Measurements from ENCODE around the gene DLAT. TPM values are rescaled to one million over a fixed set of nuclear protein-coding genes. Genes with fewer than 3 reads are reported as not detected.

The DLAT gene
- total RNA-seq, 1 donor from 2014 or later, result 24.9 TPM

DNA sequence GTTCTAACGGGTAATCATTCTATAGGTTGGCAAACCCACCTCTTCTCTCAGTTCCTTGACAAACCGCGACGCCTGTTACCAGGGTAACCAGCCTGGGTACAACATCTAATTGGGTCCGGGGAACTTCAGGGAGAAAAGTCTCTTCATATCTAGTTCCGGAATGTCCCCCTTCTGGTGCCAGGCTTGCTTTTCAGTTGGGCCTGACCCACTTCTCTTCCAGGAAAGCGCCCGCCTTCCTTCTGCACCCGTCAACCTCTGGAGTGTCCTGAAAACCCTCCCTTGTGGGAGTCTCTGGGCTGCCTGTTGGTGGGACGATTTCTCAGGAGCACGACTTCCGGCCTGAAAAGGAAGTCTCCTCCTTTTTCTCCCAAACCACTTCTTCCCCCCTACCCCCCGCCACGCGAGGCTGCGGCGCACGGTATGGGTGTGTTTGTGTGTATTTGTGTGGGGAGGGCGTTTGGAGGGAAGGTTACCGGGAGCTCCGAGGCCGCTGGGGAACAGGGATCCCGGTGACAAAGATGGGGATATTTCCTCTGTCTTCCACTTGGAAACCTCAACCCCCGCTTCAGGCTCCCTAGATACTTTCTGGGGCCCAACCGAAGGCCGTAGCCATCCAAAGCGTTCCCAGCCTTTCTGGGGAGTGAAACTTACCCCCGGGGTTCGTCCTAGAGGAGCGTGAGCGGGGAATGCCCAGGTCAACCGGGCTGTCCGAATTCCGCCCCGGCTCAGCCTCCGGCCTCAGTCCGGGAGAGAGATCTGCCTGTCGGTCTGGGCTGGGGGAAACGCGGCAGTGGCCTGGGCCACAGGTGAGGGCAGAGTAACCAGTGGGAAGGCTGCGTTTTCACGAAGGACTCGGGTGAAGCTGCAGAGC lies 49.0 kb downstream of the DLAT start, which contains the start of the genes NKAPD1 and PIH1D2:
Gene NKAPD1, plus strand, starts transcription at position 359 of the 871 bp plus-strand sequence. CDS start 1,276 bp downstream, outside the sequence.
Gene PIH1D2, minus strand, starts transcription at position 77 of the 871 bp plus-strand sequence. CDS start 843 bp downstream, outside the sequence.
- Mint-ChIP-seq H3K27ac (ENCODE audit: unreplicated experiment) (peak within 1 kb of the TSS; percentile 99), H3K9me3 (ENCODE audit: low read depth) (no peaks in the 10 kb centered on the region), H3K4me3 (ENCODE audit: unreplicated experiment) (peak within 1 kb of the TSS; percentile 90), H3K36me3 (ENCODE audit: low read depth) (peaks cover 12% of the 10 kb centered on the region), H3K27me3 (ENCODE audit: low read depth) (no peaks in the 10 kb centered on the region), H3K4me1 (ENCODE audit: low read depth) (peaks cover 31% of the 10 kb centered on the region)
- DNase-seq (ENCODE audit: low spot score), result no peak
- TF ChIP-seq, protein P1, sequence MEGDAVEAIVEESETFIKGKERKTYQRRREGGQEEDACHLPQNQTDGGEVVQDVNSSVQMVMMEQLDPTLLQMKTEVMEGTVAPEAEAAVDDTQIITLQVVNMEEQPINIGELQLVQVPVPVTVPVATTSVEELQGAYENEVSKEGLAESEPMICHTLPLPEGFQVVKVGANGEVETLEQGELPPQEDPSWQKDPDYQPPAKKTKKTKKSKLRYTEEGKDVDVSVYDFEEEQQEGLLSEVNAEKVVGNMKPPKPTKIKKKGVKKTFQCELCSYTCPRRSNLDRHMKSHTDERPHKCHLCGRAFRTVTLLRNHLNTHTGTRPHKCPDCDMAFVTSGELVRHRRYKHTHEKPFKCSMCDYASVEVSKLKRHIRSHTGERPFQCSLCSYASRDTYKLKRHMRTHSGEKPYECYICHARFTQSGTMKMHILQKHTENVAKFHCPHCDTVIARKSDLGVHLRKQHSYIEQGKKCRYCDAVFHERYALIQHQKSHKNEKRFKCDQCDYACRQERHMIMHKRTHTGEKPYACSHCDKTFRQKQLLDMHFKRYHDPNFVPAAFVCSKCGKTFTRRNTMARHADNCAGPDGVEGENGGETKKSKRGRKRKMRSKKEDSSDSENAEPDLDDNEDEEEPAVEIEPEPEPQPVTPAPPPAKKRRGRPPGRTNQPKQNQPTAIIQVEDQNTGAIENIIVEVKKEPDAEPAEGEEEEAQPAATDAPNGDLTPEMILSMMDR (IDR thresholded peaks at IDR 0.05), result peak; percentile 50

DNA sequence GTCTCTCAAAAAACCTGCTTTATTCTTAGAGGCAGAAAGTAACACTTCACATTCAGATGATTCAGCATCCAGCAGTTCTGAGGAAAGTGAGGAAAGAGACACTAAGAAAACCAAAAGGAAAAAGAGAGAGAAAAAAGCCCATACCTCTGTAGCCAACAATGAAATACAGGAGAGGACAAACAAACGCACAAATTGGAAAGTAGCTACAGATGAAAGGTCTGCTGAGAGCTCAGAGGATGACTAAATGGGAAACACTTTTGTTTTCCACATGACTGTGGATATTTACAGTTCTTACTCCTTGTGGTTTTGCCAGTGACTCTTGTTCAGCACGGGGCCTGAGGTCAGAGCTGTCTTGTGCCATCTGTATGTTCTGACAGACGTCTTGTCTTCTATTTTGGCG lies 57.5 kb downstream of the DLAT start:
- no peaks in the 10 kb centered on the region for H3K9me3 Mint-ChIP-seq (ENCODE audit: low read depth)
- H3K27me3 Mint-ChIP-seq (ENCODE audit: low read depth), result no peaks in the 10 kb centered on the region
- TF ChIP-seq, protein P1 (IDR thresholded peaks at IDR 0.05), result no peak
- peak overlapping the region; percentile 30 for H3K27ac Mint-ChIP-seq (ENCODE audit: unreplicated experiment)
- peaks cover 24% of the 10 kb centered on the region for H3K36me3 Mint-ChIP-seq (ENCODE audit: low read depth)
- DNase-seq (ENCODE audit: low spot score), result no peak
- no peak overlapping the region for H3K4me3 Mint-ChIP-seq (ENCODE audit: unreplicated experiment)
- peaks cover 27% of the 10 kb centered on the region for H3K4me1 Mint-ChIP-seq (ENCODE audit: low read depth)

DNA sequence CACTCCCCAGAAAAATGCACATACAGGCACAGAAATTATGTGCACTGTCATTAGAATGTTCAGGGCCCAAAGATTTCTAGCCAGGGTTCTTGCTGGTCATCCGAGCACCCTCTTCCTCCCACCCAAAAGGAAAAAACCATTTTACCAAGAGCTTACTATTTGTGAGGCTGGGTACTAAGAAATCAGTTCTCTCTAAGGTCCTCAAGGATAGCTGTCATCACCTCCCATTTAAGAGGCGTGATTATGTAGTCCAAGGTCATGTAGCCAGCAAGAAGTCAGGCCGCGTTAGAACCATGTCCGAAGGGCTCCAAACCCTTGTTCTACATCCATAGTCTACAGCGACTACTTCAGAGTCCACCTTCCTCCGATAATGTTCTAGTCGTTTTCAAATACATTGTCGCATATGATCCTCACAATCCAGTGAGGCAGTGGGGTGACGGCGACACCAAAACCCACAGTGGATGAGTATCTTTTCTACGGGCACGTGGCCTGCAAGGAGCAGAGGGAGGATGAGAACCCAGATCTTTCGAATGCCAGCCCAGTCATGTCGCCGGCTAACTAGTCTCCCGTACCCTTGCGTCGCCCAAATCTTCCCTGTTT lies 60.7 kb downstream of the DLAT start:
- peak overlapping the region; percentile 98 for H3K27ac Mint-ChIP-seq (ENCODE audit: unreplicated experiment)
- no peaks in the 10 kb centered on the region for H3K27me3 Mint-ChIP-seq (ENCODE audit: low read depth)
- peak overlapping the region; percentile 100 for H3K4me3 Mint-ChIP-seq (ENCODE audit: unreplicated experiment)
- no peak for DNase-seq (ENCODE audit: low spot score)
- TF ChIP-seq, protein P1 (IDR thresholded peaks at IDR 0.05), result no peak
- no peaks in the 10 kb centered on the region for H3K9me3 Mint-ChIP-seq (ENCODE audit: low read depth)
- H3K36me3 Mint-ChIP-seq (ENCODE audit: low read depth), result peaks cover 31% of the 10 kb centered on the region
- peaks cover 47% of the 10 kb centered on the region for H3K4me1 Mint-ChIP-seq (ENCODE audit: low read depth)

DNA sequence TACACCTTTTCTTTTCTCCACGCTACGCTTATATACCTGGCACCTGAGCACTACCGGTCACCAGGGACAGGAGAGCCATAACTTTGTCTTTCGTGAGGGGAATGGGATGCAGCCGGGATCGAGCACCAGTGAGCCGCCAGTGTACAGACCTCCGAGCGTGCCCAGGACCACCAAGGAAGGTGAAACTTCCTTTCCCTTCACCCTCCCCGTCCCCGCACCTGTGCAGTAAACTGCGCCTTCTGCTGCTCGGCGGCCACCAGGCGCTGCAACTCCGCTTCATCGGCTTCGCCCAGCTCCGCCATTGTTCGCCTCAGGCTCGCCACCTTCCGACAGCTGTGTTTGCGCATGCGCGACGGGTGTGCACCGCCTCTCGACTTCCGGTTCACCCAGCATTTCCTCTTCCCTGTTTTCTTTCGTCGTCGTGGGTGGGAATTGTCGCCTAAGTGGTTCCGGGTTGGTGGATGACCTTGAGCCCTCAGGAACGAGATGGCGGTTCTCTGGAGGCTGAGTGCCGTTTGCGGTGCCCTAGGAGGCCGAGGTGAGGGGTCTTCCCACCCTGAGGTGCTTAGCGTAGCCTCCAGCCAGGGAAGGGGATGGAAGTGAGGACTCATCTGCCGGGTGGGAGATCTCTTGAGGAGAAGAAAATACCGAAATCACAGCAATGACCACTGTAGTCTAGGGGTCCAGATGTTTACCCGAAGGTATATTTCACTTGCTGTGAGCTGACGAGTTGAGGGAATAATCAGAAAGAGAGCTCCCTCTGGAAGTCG lies 61.4 kb downstream of the DLAT start, which contains the start of the genes SDHD and TIMM8B:
Gene SDHD, plus strand, starts transcription at position 452 of the 770 bp plus-strand sequence. Its CDS starts 35 bp downstream, at position 487.
Gene TIMM8B, minus strand, starts transcription at position 335 of the 770 bp plus-strand sequence. Its CDS starts 33 bp downstream, at position 302.
- TF ChIP-seq, protein P1 (IDR thresholded peaks at IDR 0.05), result peak; percentile 71
- peak within 1 kb of the TSS; percentile 100 for H3K4me3 Mint-ChIP-seq (ENCODE audit: unreplicated experiment)
- peaks cover 38% of the 10 kb centered on the region for H3K36me3 Mint-ChIP-seq (ENCODE audit: low read depth)
- peak; percentile 97 for DNase-seq (ENCODE audit: low spot score)
- no peaks in the 10 kb centered on the region for H3K9me3 Mint-ChIP-seq (ENCODE audit: low read depth)
- H3K27ac Mint-ChIP-seq (ENCODE audit: unreplicated experiment), result peak within 1 kb of the TSS; percentile 98
- H3K4me1 Mint-ChIP-seq (ENCODE audit: low read depth), result peaks cover 47% of the 10 kb centered on the region
- H3K27me3 Mint-ChIP-seq (ENCODE audit: low read depth), result no peaks in the 10 kb centered on the region
